ENCODE data around the gene ZBTB40. TPM values are rescaled to one million over a fixed set of nuclear protein-coding genes. Genes with fewer than 3 reads are reported as not detected.

ZBTB40 gene
- total RNA-seq, 4 donors from 2014 or later, result 5.9 to 14.3 (median 8.8) TPM

DNA sequence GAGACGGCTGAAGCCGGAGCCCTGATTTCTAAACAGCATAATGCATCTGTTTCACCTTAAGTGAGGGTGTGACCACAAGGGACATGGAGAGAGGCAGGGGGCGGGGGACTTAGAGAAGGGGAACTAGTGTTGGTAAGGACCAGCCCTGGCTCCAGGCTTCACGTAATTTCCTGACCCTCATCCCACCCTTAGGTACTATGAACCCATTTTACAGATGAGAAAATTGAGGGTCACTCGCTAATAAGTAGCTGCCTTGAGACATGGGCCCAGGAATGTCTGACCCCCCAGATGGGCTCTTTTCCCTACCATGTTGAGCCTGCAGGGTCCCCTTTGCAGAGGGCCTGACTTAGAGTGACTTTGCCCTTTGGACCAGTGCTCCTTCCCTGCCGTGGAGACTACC lies 116.3 kb downstream of the ZBTB40 start:
- Histone ChIP-seq H3K36me3 (no peaks in the 10 kb centered on the region), H3K27me3 (peaks cover 0 to 97% (median 7%) of the 10 kb centered on the region in 4 donors), H3K9me3 (no peaks in the 10 kb centered on the region), H3K4me3 (no peak overlapping the region), H3K4me1 (peaks cover 0 to 2% (median 0%) of the 10 kb centered on the region in 3 donors), H3K27ac (no peak overlapping the region)
- TF ChIP-seq, protein P1, sequence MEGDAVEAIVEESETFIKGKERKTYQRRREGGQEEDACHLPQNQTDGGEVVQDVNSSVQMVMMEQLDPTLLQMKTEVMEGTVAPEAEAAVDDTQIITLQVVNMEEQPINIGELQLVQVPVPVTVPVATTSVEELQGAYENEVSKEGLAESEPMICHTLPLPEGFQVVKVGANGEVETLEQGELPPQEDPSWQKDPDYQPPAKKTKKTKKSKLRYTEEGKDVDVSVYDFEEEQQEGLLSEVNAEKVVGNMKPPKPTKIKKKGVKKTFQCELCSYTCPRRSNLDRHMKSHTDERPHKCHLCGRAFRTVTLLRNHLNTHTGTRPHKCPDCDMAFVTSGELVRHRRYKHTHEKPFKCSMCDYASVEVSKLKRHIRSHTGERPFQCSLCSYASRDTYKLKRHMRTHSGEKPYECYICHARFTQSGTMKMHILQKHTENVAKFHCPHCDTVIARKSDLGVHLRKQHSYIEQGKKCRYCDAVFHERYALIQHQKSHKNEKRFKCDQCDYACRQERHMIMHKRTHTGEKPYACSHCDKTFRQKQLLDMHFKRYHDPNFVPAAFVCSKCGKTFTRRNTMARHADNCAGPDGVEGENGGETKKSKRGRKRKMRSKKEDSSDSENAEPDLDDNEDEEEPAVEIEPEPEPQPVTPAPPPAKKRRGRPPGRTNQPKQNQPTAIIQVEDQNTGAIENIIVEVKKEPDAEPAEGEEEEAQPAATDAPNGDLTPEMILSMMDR (IDR thresholded peaks at IDR 0.05), result no peak
- TF ChIP-seq POLR2A (IDR thresholded peaks at IDR 0.05), result no peak
- no peak for DNase-seq
- WGBS, 2 donors, result 69 to 76% methylated on average over 5 of the region's 6 CpGs
- intact Hi-C loops (cut with DNase I), result no loop called here

DNA sequence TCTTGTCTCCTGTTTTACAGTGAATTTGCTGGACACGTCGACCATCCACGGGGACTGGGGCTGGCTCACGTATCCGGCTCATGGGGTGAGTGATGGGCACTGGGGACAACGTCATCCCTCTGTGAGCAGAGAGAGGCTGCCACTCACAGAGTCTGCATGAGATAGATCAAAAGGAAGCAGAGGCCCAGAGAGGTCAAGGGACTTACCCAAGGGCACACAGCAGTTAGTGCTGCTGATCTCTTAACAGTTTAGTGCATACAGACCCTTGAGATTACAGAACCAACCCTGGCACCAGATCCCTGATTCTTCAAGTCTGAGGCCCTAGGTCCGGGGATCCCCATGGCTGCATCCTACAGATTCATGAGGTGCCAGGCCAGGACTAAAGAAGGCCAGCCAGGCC lies 117.6 kb downstream of the ZBTB40 start:
- 78 to 87% methylated on average over 6 to 7 of the region's 7 CpGs for WGBS, 2 donors
- H3K27me3 ChIP-seq, result peaks cover 0 to 98% (median 4%) of the 10 kb centered on the region in 4 donors
- no peak for DNase-seq
- no peaks in the 10 kb centered on the region for H3K9me3 ChIP-seq
- H3K36me3 ChIP-seq, result no peaks in the 10 kb centered on the region
- no peak for TF ChIP-seq POLR2A (IDR thresholded peaks at IDR 0.05)
- TF ChIP-seq, protein P1 (IDR thresholded peaks at IDR 0.05), result no peak
- intact Hi-C loops (cut with DNase I), result no loop called here
- no peak overlapping the region for H3K4me3 ChIP-seq
- no peak overlapping the region for H3K27ac ChIP-seq
- H3K4me1 ChIP-seq, result no peaks in the 10 kb centered on the region

DNA sequence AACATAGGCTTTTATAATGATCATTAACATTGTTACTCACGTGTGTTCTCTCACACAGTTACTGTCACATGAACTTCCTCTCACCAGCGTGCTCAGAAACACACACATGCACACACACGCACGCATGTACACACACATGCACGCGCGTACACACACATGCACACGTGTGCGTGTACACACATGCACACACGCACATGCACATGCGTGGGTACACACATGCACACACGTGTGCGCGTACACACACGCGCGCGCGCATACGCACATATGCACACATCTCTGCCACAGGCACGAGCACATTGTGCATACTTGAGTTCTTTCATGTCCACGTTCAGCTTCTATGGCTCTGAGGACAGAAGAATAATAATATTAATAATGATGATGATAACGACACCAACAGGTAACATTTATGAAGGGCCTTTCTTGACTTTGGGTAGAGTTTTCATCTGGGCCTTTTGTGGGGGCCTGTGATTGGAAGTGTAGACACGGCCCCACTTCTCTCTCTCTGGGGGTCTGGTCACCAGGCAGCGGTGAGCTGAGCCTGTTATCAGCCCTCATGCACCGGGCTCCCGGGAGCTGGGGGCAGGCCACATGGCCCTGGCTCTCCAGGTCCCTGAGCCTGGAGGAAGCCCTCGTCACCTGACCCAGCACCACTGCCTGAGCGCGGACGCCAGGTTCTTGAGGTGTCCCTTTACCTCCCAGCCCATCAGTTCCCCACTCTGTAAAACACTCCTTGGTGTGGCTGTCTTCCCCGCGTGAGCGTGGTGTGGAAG lies 118.7 kb downstream of the ZBTB40 start:
- no peak overlapping the region for H3K4me3 ChIP-seq
- no peak overlapping the region for H3K27ac ChIP-seq
- no peak for DNase-seq
- TF ChIP-seq POLR2A (IDR thresholded peaks at IDR 0.05), result no peak
- H3K36me3 ChIP-seq, result no peaks in the 10 kb centered on the region
- WGBS, 2 donors, result 82 to 89% methylated on average over 28 to 29 of the region's 34 CpGs
- H3K27me3 ChIP-seq, result peaks cover 0 to 94% (median 2%) of the 10 kb centered on the region in 4 donors
- no peaks in the 10 kb centered on the region for H3K4me1 ChIP-seq
- H3K9me3 ChIP-seq, result no peaks in the 10 kb centered on the region
- intact Hi-C loops (cut with DNase I), result no loop called here

DNA sequence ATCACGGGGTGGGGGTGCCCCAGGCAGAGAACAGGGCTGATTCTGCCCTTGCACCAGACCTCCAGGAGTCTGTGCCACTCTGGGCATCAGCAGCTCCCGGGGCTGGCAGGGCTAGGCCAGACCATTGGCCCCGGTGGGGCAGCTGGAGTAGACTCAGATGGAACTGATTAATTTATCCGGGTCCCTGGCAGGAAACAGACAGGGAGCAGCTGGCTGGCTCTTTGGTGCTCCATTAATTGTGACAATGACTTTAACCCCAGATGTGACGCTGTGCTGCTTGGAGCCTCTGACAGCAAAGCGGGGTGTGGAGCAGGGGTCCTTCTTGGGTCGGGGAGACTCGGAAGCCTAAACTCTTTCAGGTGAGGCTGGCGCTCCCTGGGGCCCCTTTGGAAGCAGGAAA lies 121.2 kb downstream of the ZBTB40 start:
- H3K9me3 ChIP-seq, result no peaks in the 10 kb centered on the region
- no peaks in the 10 kb centered on the region for H3K4me1 ChIP-seq
- no peaks in the 10 kb centered on the region for H3K36me3 ChIP-seq
- TF ChIP-seq, protein P1 (IDR thresholded peaks at IDR 0.05), result no peak
- no peak for TF ChIP-seq POLR2A (IDR thresholded peaks at IDR 0.05)
- peaks cover 0 to 77% (median 0%) of the 10 kb centered on the region in 4 donors for H3K27me3 ChIP-seq
- intact Hi-C loops (cut with DNase I), result no loop called here
- no peak overlapping the region for H3K4me3 ChIP-seq
- no peak overlapping the region for H3K27ac ChIP-seq
- 51% methylated on average over 4 of the region's 9 CpGs; no CpG with 5 or more reads in 1 of the 2 donors for WGBS, 2 donors
- DNase-seq, result no peak

DNA sequence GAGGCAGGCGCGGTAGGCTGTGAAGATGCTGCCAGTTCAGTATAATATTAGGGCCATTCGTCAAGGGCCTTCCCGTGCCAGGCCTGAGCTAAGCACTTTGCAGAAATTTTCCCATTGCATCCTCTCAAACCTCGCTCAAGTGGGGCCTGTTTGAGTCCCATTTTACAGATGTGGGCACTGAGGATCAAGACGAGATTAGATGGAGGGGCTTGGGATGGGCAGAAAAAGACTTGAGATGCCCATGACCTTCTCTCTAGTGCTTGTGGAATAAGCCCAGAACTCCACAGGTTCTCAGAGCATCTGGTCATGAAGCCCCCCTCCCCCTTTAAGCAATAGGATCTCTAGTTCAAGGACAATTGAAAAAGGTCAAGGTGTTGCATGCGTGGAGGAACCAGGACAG lies 121.6 kb downstream of the ZBTB40 start:
- no peak overlapping the region for H3K4me3 ChIP-seq
- no peak for DNase-seq
- no peak overlapping the region for H3K27ac ChIP-seq
- H3K27me3 ChIP-seq, result peaks cover 0 to 73% (median 0%) of the 10 kb centered on the region in 4 donors
- no peaks in the 10 kb centered on the region for H3K9me3 ChIP-seq
- intact Hi-C loops (cut with DNase I), result no loop called here
- no peak for TF ChIP-seq POLR2A (IDR thresholded peaks at IDR 0.05)
- TF ChIP-seq, protein P1 (IDR thresholded peaks at IDR 0.05), result no peak
- H3K36me3 ChIP-seq, result no peaks in the 10 kb centered on the region
- 52 to 65% methylated on average over 6 to 7 of the region's 7 CpGs for WGBS, 2 donors
- no peaks in the 10 kb centered on the region for H3K4me1 ChIP-seq

All from esophagus squamous epithelium (tissue), 5 donors.